ENCODE data around the gene AZU1. TPM values are rescaled to one million over a fixed set of nuclear protein-coding genes. Genes with fewer than 3 reads are reported as not detected.

Gene AZU1
- total RNA-seq, 1 experiment from 2014 or later, result 5.8 TPM

DNA sequence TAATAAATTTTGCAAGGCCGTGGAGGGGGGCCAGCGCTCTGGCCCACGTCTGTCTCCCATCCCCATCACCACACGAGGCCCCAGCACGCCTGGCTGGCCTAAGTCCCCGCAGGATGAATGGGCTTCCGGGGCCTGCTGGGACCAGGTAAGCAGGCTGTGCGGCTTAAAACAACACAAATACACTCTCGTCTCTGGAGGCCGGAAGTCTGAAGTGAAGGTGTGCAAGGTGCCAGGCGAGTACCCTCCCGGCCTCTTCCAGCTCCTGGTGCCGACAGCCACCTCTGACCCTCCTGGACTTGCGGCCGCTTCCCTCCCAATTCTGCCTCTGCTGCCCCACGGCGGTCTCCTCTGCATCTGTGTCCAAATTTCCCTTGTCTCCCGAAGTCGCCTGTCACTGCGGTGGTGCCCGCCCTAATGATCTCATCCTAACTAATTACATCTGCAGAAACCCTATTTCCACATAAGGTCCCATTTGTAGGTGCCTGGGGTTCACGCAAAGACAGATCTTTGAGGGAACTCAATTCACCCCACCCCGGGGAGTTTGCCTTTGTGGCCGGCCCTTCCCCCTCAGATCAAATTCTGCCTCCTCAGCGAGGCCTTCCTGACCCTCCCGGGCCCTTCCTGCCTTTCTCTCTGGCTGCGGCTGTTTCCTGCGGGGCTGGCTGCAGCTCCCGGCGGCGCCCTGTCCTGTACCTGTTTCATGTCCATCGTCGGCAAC is 38.5 kb upstream of the AZU1 start:
- no peaks in the 10 kb centered on the region for H3K27me3 ChIP-seq (ENCODE audit: control insufficient read depth, insufficient read depth, low read length)
- peak; percentile 5; the same call in 1 of the 2 replicates for TF ChIP-seq POLR2AphosphoS5 (IDR thresholded peaks at IDR 0.05; ENCODE audit: low read depth, low read length)
- TF ChIP-seq, protein P1, sequence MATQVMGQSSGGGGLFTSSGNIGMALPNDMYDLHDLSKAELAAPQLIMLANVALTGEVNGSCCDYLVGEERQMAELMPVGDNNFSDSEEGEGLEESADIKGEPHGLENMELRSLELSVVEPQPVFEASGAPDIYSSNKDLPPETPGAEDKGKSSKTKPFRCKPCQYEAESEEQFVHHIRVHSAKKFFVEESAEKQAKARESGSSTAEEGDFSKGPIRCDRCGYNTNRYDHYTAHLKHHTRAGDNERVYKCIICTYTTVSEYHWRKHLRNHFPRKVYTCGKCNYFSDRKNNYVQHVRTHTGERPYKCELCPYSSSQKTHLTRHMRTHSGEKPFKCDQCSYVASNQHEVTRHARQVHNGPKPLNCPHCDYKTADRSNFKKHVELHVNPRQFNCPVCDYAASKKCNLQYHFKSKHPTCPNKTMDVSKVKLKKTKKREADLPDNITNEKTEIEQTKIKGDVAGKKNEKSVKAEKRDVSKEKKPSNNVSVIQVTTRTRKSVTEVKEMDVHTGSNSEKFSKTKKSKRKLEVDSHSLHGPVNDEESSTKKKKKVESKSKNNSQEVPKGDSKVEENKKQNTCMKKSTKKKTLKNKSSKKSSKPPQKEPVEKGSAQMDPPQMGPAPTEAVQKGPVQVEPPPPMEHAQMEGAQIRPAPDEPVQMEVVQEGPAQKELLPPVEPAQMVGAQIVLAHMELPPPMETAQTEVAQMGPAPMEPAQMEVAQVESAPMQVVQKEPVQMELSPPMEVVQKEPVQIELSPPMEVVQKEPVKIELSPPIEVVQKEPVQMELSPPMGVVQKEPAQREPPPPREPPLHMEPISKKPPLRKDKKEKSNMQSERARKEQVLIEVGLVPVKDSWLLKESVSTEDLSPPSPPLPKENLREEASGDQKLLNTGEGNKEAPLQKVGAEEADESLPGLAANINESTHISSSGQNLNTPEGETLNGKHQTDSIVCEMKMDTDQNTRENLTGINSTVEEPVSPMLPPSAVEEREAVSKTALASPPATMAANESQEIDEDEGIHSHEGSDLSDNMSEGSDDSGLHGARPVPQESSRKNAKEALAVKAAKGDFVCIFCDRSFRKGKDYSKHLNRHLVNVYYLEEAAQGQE (IDR thresholded peaks at IDR 0.05; ENCODE audit: insufficient read depth in 1 of 2, low read depth in 2 of 2, low read length in 1 of 2), result no peak
- H3K36me3 ChIP-seq (ENCODE audit: control insufficient read depth, insufficient read depth, low read length), result no peaks in the 10 kb centered on the region
- DNase-seq (ENCODE audit: low read depth, low spot score) (no peak), ATAC-seq (peak; percentile 74)
- H3K27ac ChIP-seq (ENCODE audit: low read length), result peak overlapping the region; percentile 86
- CTCF ChIA-PET, result no interaction called here
- POLR2A ChIA-PET, result no interaction called here
- intact Hi-C loops (cut with micrococcal nuclease; ENCODE audit: unreplicated experiment) (no loop called here), in situ Hi-C loops (cut with HindIII; ENCODE audit: low pct_unique_long_range_greater_than_20kb, low sequenced_read_pairs) (no loop called here)
- peak overlapping the region in 1 of 2 experiments; percentile 13; a peak in 1 of 4 replicates for H3K4me3 ChIP-seq (ENCODE audit: low read depth in 2 of 2, low read length in 2 of 2)
- no peaks in the 10 kb centered on the region for H3K9me3 ChIP-seq (ENCODE audit: control insufficient read depth, insufficient read depth, low read depth, low read length)
- BruUV-seq (replicated peaks), result no TSS peak
- H3K4me1 ChIP-seq (ENCODE audit: control insufficient read depth, insufficient read depth, low read length), result peaks cover 24% of the 10 kb centered on the region

DNA sequence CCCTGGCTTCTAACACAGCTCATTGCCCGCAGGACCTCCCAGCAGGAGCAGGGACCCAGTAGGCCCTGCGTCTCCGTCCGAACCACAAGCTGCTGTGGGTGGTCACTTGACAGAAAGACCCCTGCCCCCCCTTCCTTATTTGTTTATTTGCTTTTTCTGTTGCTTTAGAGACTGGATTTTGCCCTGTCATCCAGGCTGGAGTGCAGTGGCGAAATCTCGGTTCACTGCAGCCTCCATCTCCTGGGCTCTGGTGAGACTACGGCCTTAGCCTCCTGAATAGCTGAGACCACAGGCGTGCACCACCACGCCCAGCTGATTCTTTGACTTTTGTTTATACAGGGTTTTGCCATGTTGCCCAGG is 38.0 kb upstream of the AZU1 start:
- intact Hi-C loops (cut with micrococcal nuclease; ENCODE audit: unreplicated experiment), result no loop called here
- in situ Hi-C loops (cut with HindIII; ENCODE audit: low pct_unique_long_range_greater_than_20kb, low sequenced_read_pairs), result no loop called here
- CTCF ChIA-PET, result no interaction called here
- BruUV-seq (replicated peaks), result no TSS peak
- peak; percentile 44 for ATAC-seq
- peaks cover 24% of the 10 kb centered on the region for H3K4me1 ChIP-seq (ENCODE audit: control insufficient read depth, insufficient read depth, low read length)
- H3K36me3 ChIP-seq (ENCODE audit: control insufficient read depth, insufficient read depth, low read length), result no peaks in the 10 kb centered on the region
- H3K27me3 ChIP-seq (ENCODE audit: control insufficient read depth, insufficient read depth, low read length), result no peaks in the 10 kb centered on the region
- H3K27ac ChIP-seq (ENCODE audit: low read length), result peak overlapping the region; percentile 86
- POLR2A ChIA-PET, result interaction anchor here (0.8 kb wide), 1 partner anchor 13 kb away, joined by 6 read pairs; no protein-coding TSS in a partner anchor
- no peak for DNase-seq (ENCODE audit: low read depth, low spot score)
- H3K9me3 ChIP-seq (ENCODE audit: control insufficient read depth, insufficient read depth, low read depth, low read length), result no peaks in the 10 kb centered on the region
- TF ChIP-seq, protein P2, sequence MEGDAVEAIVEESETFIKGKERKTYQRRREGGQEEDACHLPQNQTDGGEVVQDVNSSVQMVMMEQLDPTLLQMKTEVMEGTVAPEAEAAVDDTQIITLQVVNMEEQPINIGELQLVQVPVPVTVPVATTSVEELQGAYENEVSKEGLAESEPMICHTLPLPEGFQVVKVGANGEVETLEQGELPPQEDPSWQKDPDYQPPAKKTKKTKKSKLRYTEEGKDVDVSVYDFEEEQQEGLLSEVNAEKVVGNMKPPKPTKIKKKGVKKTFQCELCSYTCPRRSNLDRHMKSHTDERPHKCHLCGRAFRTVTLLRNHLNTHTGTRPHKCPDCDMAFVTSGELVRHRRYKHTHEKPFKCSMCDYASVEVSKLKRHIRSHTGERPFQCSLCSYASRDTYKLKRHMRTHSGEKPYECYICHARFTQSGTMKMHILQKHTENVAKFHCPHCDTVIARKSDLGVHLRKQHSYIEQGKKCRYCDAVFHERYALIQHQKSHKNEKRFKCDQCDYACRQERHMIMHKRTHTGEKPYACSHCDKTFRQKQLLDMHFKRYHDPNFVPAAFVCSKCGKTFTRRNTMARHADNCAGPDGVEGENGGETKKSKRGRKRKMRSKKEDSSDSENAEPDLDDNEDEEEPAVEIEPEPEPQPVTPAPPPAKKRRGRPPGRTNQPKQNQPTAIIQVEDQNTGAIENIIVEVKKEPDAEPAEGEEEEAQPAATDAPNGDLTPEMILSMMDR (IDR thresholded peaks at IDR 0.05), result no peak
- TF ChIP-seq TCF7L2 (IDR thresholded peaks at IDR 0.05; ENCODE audit: low read depth, low read length), result no peak
- TF ChIP-seq, protein P1 (IDR thresholded peaks at IDR 0.05; ENCODE audit: insufficient read depth in 1 of 2, low read depth in 2 of 2, low read length in 1 of 2), result no peak
- TF ChIP-seq POLR2AphosphoS5 (IDR thresholded peaks at IDR 0.05; ENCODE audit: low read depth, low read length), result no peak
- no peak for TF ChIP-seq SIN3A (IDR thresholded peaks at IDR 0.05; ENCODE audit: borderline replicate concordance, insufficient read depth, low read depth, low read length)
- H3K4me3 ChIP-seq (ENCODE audit: low read depth in 2 of 2, low read length in 2 of 2), result no peak overlapping the region; a peak in 1 of 4 replicates
